Activated T-cell treated with anti-CD3 and anti-CD28 coated beads for 4 hours (primary cell): Measurements from ENCODE around the gene RNF11.

ENCODE experiments used
- DNase-seq: peaks from one replicate; pipeline ENCODE4 v3.0.0-alpha.2; 2020

Gene RNF11

DNA sequence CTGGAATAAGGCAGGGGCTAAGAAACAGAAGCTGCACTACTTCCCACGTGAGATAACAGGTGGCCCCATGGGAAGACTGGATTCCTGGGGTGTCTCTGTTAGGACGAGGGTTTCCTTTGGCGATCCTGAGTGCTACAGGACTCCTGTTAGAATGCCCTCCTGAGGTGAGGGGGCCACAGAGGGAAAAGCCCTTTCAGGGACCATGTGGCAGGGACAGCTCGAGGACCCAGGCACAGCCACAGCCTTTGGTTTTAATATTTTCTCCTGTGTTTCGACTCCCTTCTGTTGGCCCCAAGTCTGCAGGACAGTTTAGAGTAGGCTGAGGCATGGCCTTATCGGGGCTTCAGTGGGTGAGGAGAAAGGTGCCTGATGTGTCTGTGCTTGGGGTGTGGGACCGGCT is 81.7 kb downstream of the RNF11 start:
- no peak for DNase-seq

DNA sequence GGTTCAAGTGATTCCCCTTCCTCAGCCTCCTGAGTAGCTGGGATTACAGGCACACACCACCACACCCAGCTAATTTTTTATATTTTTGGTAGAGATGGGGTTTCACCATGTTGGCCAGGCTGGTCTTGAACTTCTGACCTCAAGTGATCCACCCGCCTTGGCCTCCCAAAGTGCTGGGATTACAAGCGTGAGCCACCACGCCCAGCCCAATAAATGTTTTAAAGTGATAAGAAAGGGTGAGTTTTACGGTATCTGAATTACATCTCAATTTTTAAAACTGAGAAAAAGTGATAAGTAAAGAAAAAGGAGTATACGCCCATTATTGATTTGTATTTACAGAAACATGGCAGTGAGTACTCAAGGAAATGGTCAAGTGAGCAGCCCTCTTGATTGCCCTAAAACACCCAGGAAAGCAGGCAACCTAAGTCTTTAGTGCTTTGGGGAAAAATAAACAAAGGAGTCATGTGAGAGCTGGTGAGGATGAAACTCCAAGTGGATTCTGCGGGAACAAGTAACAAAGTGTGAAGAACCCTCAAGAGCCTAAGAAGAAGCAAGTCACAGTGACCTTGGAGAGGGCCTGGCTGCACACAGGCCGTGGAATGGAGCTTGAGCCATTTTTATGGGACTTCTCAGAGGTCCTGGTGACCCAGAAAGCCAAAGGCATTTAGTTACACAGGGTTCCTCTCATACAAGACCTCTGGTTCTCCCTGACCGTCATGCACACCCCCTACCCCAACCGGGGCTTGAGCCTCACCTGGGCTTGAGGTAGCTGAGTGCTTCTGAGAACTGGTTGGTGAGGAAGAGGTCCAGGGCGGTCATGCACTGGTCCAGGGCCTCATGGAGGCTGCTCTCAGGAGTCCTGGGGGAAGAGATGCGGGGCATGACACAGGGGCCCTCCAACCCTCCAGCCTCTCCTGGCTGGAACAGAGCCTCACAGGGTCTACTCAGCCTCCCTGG is 85.2 kb downstream of the RNF11 start:
- no peak for DNase-seq

DNA sequence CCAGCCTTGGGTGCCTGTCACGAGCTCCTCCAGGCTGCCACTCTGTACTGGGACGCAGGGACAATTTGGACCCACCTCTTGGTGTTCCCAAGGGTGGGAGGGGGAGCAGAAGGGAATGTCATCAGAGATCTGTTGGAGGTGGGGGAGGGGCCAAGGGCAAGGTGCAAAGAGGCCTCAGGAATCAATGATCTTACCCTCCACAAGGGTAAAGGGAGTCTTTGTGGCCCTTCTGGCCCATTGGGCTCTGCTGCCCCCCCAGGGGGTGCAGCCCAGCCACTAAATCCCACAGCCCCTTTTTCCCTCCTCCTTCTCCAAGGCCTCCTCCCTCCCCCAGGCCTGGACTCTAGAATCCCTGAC is 85.8 kb downstream of the RNF11 start:
- DNase-seq: no peak

DNA sequence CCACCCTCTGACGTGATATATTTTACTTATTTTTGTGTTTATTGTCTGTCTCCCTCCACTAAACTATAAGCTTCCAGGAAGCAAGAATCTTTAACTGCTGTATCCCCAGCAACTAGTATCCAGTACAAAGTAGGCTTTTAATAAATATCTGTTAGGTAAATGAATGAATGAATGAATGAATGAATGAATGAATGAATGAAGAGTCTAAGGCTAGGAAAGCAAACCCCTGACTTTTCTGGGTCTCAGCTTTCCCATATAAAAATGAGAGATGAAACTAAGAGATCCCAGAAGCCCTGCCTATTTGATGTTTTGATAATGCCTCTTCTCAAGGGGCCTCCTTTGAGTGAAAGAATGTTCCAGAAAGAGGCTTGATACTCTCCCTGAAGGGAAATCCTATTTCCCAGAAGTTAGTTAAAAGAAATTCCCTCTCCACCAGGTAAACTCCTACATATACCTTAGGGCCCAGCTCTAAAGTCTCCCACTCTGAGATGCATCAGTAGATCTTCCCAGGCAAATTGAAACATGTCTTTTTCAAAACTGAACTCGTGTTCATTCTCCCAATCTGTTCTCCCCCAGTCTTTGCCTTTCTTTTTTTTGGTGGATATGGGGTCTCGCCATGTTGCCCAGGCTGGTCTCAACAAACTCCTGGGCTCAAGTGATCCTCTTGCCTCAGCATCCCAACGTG is 86.5 kb downstream of the RNF11 start:
- no peak for DNase-seq
